ENCODE measurements around the gene SCD5. TPM values are rescaled to one million over a fixed set of nuclear protein-coding genes. Genes with fewer than 3 reads are reported as not detected.

The SCD5 gene
- total RNA-seq, 4 donors from 2014 or later = 6.2 to 9.2 (median 7.1) TPM

- TF ChIP-seq, protein P1, sequence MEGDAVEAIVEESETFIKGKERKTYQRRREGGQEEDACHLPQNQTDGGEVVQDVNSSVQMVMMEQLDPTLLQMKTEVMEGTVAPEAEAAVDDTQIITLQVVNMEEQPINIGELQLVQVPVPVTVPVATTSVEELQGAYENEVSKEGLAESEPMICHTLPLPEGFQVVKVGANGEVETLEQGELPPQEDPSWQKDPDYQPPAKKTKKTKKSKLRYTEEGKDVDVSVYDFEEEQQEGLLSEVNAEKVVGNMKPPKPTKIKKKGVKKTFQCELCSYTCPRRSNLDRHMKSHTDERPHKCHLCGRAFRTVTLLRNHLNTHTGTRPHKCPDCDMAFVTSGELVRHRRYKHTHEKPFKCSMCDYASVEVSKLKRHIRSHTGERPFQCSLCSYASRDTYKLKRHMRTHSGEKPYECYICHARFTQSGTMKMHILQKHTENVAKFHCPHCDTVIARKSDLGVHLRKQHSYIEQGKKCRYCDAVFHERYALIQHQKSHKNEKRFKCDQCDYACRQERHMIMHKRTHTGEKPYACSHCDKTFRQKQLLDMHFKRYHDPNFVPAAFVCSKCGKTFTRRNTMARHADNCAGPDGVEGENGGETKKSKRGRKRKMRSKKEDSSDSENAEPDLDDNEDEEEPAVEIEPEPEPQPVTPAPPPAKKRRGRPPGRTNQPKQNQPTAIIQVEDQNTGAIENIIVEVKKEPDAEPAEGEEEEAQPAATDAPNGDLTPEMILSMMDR (IDR thresholded peaks at IDR 0.05; ENCODE audit: low read depth) = no peak
These were observed 187.1 kb downstream of the SCD5 start for GRCh38 chr4:82611527-82611926.

DNA sequence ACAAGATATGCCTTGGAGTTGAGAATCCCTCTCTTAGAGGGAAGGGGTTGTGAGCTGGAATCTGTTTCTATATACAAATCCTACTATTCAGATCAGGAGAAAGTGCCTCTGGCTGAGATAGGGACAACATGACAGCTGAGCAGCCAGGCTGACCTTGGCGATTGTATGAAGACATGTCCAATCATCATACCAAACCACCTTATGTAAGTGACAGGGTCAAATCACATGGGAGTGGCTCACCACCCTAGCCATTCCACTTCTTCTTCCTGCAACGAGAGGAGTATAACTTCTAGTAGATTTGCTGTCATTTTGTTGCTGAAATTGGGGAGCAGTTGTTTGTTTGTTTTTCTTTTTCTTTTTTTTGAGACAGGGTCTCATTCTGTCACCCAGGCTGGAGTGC lies 188.6 kb downstream of the SCD5 start:
- TF ChIP-seq, protein P1 (IDR thresholded peaks at IDR 0.05; ENCODE audit: low read depth) = no peak

DNA sequence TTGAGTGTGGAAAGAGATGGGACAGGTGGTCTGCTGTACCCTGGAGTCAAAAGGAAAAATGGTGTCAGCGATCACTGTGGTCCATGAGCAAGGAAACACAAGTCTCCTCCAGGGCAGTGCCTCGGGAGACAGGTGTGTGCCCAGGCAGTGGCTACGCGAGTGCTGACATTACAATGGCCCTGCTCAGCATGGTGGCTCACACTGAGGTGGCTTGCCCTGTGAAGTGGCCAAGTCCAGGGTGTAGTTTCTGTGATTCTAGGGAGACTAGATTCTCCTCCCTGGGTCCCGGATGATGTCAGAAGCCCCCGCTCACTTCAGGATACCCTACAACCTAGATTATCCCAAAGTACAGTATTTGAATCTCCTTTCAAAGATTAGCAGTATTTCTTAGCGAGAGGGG lies 192.0 kb downstream of the SCD5 start:
- TF ChIP-seq, protein P1 (IDR thresholded peaks at IDR 0.05; ENCODE audit: low read depth) = no peak

DNA sequence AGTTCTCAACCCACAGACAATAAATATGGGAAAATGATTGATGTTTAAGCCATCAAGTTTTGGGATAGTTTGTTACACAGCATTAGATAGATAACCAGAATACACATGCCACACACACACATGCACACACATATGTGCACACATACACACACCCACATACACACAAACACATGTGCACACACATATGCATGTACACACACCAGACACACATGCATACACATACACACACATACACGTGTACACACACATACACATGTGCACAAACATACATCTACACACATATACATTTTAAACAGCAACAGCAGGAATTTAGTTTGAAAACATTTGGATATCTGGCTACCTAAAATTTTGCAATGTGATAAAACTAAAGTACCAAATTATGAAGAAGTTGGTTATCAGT lies 194.1 kb downstream of the SCD5 start:
- TF ChIP-seq, protein P1 (IDR thresholded peaks at IDR 0.05; ENCODE audit: low read depth) = no peak

DNA sequence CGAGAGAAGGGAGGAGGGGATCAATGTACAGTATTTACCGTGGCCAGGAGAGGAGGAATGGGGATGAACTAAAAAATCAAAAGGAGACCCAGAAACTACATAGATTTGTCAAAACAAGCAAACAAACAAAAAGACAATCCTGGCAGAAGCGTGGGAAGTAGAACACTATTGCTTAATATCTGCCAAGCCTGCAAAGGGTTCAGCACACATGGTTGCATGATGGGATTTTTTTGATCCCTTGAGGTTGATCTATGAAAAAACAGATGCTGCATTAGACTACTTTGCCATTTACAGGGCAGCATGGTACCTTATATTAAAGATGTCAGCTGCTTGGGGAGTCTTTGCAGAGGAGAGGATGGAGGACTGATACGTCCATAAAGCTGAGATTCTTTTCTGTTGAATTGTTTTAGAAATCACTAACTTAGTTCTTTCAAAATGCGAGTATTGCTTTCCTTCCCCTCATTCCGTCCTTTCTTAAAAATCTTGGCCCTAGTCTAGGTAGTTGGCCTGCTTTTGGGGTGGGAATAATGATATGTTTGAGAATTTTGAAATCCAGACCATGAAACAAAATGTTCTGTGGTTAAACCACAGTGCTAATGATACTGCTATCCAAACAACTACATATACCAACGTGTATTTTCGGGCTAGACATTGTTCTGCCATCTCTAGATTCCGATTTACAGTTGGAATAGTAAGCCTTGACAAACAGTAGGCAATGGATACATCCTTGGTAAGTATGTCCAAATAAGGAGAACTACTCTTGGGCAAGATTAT lies 197.2 kb downstream of the SCD5 start:
- TF ChIP-seq, protein P1 (IDR thresholded peaks at IDR 0.05; ENCODE audit: low read depth) = no peak

DNA sequence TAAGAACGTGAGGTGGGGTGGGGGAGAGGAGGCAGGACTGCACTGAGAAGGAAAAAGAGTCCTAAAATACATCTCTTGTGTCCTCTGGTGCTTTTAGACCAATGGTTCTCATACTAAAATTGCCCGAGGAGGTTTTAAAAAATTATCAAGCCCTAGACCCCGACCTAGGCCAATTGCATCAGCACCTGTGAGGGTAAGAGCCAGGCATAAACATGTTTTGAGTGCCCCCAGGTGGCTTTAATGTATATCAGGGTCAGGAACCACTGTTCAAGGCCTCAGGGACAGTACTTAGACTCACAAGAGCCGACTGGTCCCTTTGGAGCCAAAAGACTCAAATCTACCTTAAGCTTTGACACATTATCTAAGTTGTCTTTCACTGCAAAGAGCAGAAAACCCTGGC lies 199.3 kb downstream of the SCD5 start:
- TF ChIP-seq, protein P1 (IDR thresholded peaks at IDR 0.05; ENCODE audit: low read depth) = no peak

DNA sequence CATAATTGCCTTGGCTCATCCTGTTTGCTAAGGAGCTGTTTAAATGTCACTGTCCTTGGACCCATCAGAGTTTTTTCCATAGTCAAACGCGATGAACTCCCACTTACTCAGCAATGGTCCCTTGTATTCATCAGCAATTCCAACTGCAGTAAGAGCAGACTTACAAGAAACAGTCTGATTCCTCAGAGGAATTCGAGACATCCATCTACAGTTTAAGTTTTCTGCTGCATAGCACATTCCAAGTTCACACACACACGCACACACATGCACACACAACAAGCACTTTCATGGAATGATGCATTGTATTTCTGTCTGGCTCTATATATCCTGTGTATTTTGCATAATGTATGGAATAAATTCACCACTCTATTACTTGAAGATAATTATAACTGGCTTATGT lies 204.1 kb downstream of the SCD5 start:
- TF ChIP-seq, protein P1 (IDR thresholded peaks at IDR 0.05; ENCODE audit: low read depth) = no peak

All from subcutaneous adipose tissue (tissue), 4 donors.